Measurements from ENCODE around the gene MID1.

The MID1 gene

GRCh38 chrX:10620121-10620699 lies at the start of gene MID1:
Gene MID1, minus strand, starts transcription at chrX:10620585. Its CDS starts 53,038 bp downstream, at chrX:10567547.
- in situ Hi-C loops (cut with MboI; ENCODE audit: low pct_unique_long_range_greater_than_20kb, low sequenced_read_pairs, unreplicated experiment): loop anchor here (25.0 kb wide), 1 partner anchor 433 kb away; no protein-coding TSS in a partner anchor
- no peak for DNase-seq (ENCODE audit: low spot score)
- TF ChIP-seq CTCF (IDR thresholded peaks at IDR 0.05; ENCODE audit: extremely low read depth, insufficient read depth, missing control alignments): no peak

GRCh38 chrX:10667143-10667542 lies 46.8 kb upstream of the MID1 start:
- in situ Hi-C loops (cut with MboI; ENCODE audit: low pct_unique_long_range_greater_than_20kb, low sequenced_read_pairs, unreplicated experiment): no loop called here
- TF ChIP-seq CTCF (IDR thresholded peaks at IDR 0.05; ENCODE audit: extremely low read depth, insufficient read depth, missing control alignments): no peak
- DNase-seq (ENCODE audit: low spot score): no peak

- DNase-seq (ENCODE audit: low spot score): no peak
- in situ Hi-C loops (cut with MboI; ENCODE audit: low pct_unique_long_range_greater_than_20kb, low sequenced_read_pairs, unreplicated experiment): no loop called here
- TF ChIP-seq CTCF (IDR thresholded peaks at IDR 0.05; ENCODE audit: extremely low read depth, insufficient read depth, missing control alignments): no peak
Measured at GRCh38 chrX:10666102-10666501, 45.7 kb upstream of the MID1 start.

- DNase-seq (ENCODE audit: low spot score): no peak
- in situ Hi-C loops (cut with MboI; ENCODE audit: low pct_unique_long_range_greater_than_20kb, low sequenced_read_pairs, unreplicated experiment): no loop called here
- no peak for TF ChIP-seq CTCF (IDR thresholded peaks at IDR 0.05; ENCODE audit: extremely low read depth, insufficient read depth, missing control alignments)
Measured at GRCh38 chrX:10665681-10666080, 45.3 kb upstream of the MID1 start.

GRCh38 chrX:10660171-10660570 lies 39.8 kb upstream of the MID1 start:
- in situ Hi-C loops (cut with MboI; ENCODE audit: low pct_unique_long_range_greater_than_20kb, low sequenced_read_pairs, unreplicated experiment): no loop called here
- TF ChIP-seq CTCF (IDR thresholded peaks at IDR 0.05; ENCODE audit: extremely low read depth, insufficient read depth, missing control alignments): no peak
- no peak for DNase-seq (ENCODE audit: low spot score)

- no peak for DNase-seq (ENCODE audit: low spot score)
- TF ChIP-seq CTCF (IDR thresholded peaks at IDR 0.05; ENCODE audit: extremely low read depth, insufficient read depth, missing control alignments): no peak
- in situ Hi-C loops (cut with MboI; ENCODE audit: low pct_unique_long_range_greater_than_20kb, low sequenced_read_pairs, unreplicated experiment): no loop called here
Measured at GRCh38 chrX:10656214-10656613, 35.8 kb upstream of the MID1 start.

All from GM13977 (cell line).